Measurements from ENCODE around the gene PCNT.

DNA sequence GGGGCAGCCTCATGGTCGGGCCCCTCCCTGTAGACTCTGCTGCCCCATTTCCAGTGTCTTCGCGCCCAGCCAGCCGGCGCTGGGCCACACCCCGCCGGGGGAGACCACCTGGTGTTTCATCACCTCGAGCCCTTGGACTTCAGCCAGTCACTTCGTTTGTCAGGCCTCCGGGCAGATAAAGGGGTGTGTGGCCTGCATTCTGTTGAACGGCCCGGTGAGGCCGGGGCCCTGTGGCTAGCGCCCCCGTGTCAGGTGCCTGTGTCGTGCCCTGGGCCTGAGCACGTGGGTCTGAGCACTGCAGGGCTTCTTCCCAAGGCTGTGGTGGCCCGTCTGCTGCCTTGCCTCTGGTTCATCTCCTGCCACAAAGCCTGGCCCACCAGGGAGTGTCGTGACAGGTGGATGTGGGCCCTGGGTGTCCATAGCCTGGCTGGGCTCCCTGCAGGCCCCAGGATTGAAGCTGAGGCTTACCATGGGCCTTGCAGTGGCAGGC lies 69.5 kb downstream of the PCNT start:
- TF ChIP-seq, protein P1, sequence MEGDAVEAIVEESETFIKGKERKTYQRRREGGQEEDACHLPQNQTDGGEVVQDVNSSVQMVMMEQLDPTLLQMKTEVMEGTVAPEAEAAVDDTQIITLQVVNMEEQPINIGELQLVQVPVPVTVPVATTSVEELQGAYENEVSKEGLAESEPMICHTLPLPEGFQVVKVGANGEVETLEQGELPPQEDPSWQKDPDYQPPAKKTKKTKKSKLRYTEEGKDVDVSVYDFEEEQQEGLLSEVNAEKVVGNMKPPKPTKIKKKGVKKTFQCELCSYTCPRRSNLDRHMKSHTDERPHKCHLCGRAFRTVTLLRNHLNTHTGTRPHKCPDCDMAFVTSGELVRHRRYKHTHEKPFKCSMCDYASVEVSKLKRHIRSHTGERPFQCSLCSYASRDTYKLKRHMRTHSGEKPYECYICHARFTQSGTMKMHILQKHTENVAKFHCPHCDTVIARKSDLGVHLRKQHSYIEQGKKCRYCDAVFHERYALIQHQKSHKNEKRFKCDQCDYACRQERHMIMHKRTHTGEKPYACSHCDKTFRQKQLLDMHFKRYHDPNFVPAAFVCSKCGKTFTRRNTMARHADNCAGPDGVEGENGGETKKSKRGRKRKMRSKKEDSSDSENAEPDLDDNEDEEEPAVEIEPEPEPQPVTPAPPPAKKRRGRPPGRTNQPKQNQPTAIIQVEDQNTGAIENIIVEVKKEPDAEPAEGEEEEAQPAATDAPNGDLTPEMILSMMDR (IDR thresholded peaks at IDR 0.05): no peak
- no peak for TF ChIP-seq EP300 (IDR thresholded peaks at IDR 0.05)
- no peak for TF ChIP-seq POLR2A (IDR thresholded peaks at IDR 0.05)
